Measurements from ENCODE around the gene CCDC81.
"Not testable (repeated sequence)": the region's sequence is repeated elsewhere in the genome, so short reads cannot be mapped to it uniquely, and the experiment has no call there.

The CCDC81 gene

GRCh38 chr11:86374586-86374985 is at the start of gene CCDC81:
CCDC81 (plus strand) TSS chr11:86374887; CDS start chr11:86375164, 277 bp downstream.
- no peak for DNase-seq (ENCODE audit: low read depth in 2 of 3, low spot score in 2 of 3)

- no peak for DNase-seq (ENCODE audit: low read depth in 2 of 3, low spot score in 2 of 3)
Observed at GRCh38 chr11:86335131-86335767, 39.4 kb upstream of the CCDC81 start.

- DNase-seq (ENCODE audit: low read depth in 2 of 3, low spot score in 2 of 3): no peak
Observed at GRCh38 chr11:86337227-86337626, 37.5 kb upstream of the CCDC81 start.

- no peak for DNase-seq (ENCODE audit: low read depth in 2 of 3, low spot score in 2 of 3)
Observed at GRCh38 chr11:86341382-86341781, 33.3 kb upstream of the CCDC81 start.

GRCh38 chr11:86346513-86346912 is 28.2 kb upstream of the CCDC81 start:
- no peak for DNase-seq (ENCODE audit: low read depth in 2 of 3, low spot score in 2 of 3)

GRCh38 chr11:86355256-86355655 is 19.4 kb upstream of the CCDC81 start:
- DNase-seq (ENCODE audit: low read depth in 2 of 3, low spot score in 2 of 3): no peak

- not testable (repeated sequence) for DNase-seq (ENCODE audit: low read depth in 2 of 3, low spot score in 2 of 3)
Observed at GRCh38 chr11:86357412-86357811, 17.3 kb upstream of the CCDC81 start.

- DNase-seq (ENCODE audit: low read depth in 2 of 3, low spot score in 2 of 3): no peak
Observed at GRCh38 chr11:86358720-86359119, 16.0 kb upstream of the CCDC81 start.

- no peak for DNase-seq (ENCODE audit: low read depth in 2 of 3, low spot score in 2 of 3)
Observed at GRCh38 chr11:86360775-86361395, 13.8 kb upstream of the CCDC81 start.

GRCh38 chr11:86363424-86363823 is 11.3 kb upstream of the CCDC81 start:
- no peak for DNase-seq (ENCODE audit: low read depth in 2 of 3, low spot score in 2 of 3)

GRCh38 chr11:86365546-86365945 is 9.1 kb upstream of the CCDC81 start:
- no peak for DNase-seq (ENCODE audit: low read depth in 2 of 3, low spot score in 2 of 3)

GRCh38 chr11:86369668-86370067 is 5.0 kb upstream of the CCDC81 start:
- DNase-seq (ENCODE audit: low read depth in 2 of 3, low spot score in 2 of 3): no peak

- DNase-seq (ENCODE audit: low read depth in 2 of 3, low spot score in 2 of 3): no peak
Observed at GRCh38 chr11:86370171-86370570, 4.5 kb upstream of the CCDC81 start.

- DNase-seq (ENCODE audit: low read depth in 2 of 3, low spot score in 2 of 3): no peak
Observed at GRCh38 chr11:86370922-86371594, 3.6 kb upstream of the CCDC81 start.

GRCh38 chr11:86372041-86372440 is 2.6 kb upstream of the CCDC81 start:
- DNase-seq (ENCODE audit: low read depth in 2 of 3, low spot score in 2 of 3): no peak

- DNase-seq (ENCODE audit: low read depth in 2 of 3, low spot score in 2 of 3): no peak
Observed at GRCh38 chr11:86372586-86372985, 2.1 kb upstream of the CCDC81 start.

- no peak for DNase-seq (ENCODE audit: low read depth in 2 of 3, low spot score in 2 of 3)
Observed at GRCh38 chr11:86374069-86374468, 618 bp upstream of the CCDC81 start.

GRCh38 chr11:86377972-86378371 is 3.3 kb downstream of the CCDC81 start:
- no peak for DNase-seq (ENCODE audit: low read depth in 2 of 3, low spot score in 2 of 3)

- no peak for DNase-seq (ENCODE audit: low read depth in 2 of 3, low spot score in 2 of 3)
Observed at GRCh38 chr11:86380295-86381059, 5.8 kb downstream of the CCDC81 start.

- no peak for DNase-seq (ENCODE audit: low read depth in 2 of 3, low spot score in 2 of 3)
Observed at GRCh38 chr11:86383041-86383955, 8.6 kb downstream of the CCDC81 start.

- DNase-seq (ENCODE audit: low read depth in 2 of 3, low spot score in 2 of 3): no peak
Observed at GRCh38 chr11:86386283-86386682, 11.6 kb downstream of the CCDC81 start.
